ENCODE data around the gene LRPPRC. TPM values are rescaled to one million over a fixed set of nuclear protein-coding genes. Genes with fewer than 3 reads are reported as not detected.

The LRPPRC gene
- total RNA-seq, 4 donors from 2014 or later: 47.1 to 66.7 (median 55.6) TPM

DNA sequence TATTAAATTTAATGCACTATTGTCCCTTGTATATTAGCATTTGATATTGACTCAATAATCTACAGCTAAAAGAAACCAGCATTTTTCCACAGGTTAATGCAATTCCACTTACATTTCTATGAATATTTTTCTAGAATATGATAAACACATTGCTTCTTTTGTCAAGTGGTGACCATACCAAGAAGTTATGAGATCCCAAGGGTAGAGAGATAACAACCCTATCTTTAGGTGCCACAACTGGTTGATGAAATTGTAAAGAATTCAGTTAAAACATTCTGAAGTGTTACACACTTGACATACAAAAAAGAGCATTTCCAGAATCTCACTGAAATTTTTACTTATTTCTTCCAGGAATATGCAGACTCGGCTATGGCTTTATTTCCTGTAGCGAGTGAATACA lies 101.0 kb downstream of the LRPPRC start:
- TF ChIP-seq, protein P1, sequence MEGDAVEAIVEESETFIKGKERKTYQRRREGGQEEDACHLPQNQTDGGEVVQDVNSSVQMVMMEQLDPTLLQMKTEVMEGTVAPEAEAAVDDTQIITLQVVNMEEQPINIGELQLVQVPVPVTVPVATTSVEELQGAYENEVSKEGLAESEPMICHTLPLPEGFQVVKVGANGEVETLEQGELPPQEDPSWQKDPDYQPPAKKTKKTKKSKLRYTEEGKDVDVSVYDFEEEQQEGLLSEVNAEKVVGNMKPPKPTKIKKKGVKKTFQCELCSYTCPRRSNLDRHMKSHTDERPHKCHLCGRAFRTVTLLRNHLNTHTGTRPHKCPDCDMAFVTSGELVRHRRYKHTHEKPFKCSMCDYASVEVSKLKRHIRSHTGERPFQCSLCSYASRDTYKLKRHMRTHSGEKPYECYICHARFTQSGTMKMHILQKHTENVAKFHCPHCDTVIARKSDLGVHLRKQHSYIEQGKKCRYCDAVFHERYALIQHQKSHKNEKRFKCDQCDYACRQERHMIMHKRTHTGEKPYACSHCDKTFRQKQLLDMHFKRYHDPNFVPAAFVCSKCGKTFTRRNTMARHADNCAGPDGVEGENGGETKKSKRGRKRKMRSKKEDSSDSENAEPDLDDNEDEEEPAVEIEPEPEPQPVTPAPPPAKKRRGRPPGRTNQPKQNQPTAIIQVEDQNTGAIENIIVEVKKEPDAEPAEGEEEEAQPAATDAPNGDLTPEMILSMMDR (IDR thresholded peaks at IDR 0.05; ENCODE audit: low read depth): no peak

DNA sequence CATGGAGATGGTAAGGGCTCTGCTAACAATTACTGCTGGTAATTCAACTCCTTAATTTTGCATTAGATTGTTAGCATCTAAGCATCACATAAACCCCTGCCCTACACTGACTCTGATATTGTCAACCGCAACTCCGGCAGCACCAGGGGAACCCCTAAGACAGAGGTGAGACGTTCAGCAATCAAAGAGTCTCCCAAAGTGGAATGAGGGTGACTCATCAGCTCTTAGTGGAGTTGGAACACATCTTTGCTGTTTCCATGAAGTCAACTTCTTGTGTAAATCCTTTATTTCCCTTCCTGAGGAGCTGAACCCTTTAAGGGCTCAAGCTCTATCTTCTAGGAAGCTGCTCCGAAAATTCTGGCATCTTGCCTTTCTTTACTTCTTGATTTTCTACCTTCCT lies 104.9 kb downstream of the LRPPRC start:
- TF ChIP-seq, protein P1 (IDR thresholded peaks at IDR 0.05; ENCODE audit: low read depth): no peak

DNA sequence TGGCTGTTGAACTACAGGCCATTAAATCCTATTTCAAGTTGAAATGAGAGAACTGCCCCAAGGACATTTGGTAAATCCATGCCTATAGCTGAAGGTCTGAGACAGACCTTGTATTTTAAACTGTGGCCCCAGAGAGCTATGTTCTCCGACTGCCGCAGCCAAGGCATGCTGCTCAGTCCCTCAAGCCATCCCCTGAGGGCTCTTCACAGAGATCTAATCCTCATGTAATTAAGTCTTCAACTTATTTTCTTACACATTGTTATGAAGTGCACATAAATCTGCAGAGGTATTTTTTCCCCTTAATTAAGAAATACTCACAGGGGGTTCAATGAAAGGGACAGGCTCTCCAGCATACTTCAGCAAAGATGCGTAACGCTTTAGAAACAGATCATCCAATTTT lies 106.4 kb downstream of the LRPPRC start:
- TF ChIP-seq, protein P1 (IDR thresholded peaks at IDR 0.05; ENCODE audit: low read depth): no peak

DNA sequence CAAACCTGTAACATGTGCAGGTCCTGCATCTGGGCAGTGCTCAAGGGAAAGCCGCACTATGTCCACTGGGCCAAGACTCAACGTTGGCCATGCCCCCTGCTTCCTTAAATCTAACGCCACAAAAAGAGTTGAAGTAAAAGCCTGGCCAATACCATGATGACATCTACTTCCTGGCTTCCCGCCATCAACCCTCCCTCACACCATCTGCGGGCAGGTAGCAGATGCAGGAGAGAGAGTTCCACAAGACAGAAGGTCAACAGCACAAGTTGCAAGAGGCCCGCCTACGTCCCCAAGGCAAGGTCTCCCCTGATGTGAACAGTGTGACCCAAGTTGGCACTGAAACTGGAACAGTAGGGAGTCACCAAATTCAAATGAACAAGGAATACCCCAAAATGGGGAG lies 108.6 kb downstream of the LRPPRC start:
- TF ChIP-seq, protein P1 (IDR thresholded peaks at IDR 0.05; ENCODE audit: low read depth): no peak

DNA sequence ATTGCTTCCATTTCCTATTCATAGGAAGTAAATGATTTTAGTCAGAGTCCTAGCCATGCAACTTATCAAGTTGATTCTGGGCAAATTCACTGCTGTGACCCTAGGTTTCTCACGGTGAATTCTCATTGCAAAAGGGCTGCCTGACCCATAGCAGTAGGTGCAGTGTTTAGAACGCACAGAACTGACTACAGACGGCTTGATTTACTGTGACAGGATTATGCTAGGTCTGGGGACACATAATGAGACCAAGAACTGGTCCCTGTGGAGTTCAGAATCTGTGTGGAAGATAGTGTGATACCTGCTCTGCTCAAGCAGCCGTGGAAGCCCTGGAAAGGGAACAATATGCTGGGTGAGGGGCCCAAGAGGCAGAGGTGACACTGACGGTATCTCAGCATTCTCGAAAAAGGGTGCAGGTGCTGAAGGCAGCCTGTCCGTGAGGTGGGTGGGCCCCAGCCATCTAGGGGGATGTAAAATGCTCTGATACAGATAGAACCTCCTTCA lies 110.6 kb downstream of the LRPPRC start:
- TF ChIP-seq, protein P1 (IDR thresholded peaks at IDR 0.05; ENCODE audit: low read depth): no peak

DNA sequence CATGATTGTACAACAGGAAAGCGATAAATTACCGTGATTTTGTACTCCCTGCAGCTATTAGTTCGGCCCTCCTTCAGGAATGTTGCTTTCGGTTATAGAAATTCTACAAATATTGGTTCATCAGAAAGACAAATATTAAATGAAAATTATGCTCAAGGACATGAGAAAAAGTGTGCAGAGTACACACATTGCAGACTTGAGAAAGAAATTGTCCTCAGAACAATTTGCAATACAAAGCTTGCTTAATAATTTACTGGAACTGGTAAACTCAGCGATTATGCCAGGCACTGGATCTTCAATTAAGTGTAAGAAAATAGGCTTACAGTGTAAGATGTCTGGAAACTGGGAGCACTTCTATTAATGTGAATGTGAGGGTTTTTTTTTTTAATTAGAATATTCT lies 111.1 kb downstream of the LRPPRC start:
- TF ChIP-seq, protein P1 (IDR thresholded peaks at IDR 0.05; ENCODE audit: low read depth): no peak

DNA sequence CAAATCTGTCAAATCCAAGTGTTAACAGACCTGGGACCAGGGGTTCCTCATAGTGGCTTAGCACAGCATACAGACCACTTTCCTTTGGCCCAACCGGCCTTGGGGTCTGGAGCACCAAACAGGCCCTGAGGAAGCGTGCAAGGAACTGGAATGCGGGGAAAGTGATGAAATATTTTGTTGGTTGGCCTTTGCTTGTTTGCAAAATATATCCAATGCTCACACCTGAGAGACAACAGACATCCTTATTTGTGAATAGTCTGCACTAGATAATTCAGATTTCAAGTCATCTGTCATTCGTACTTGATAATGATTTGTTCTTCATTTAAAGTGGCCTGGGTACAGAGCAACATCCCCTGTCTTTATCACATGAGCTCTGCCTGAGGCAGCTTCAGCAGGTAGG lies 113.5 kb downstream of the LRPPRC start:
- TF ChIP-seq, protein P1 (IDR thresholded peaks at IDR 0.05; ENCODE audit: low read depth): no peak
